UCSD-AML1 (cell line): Measurements from ENCODE around the gene EHMT2.
A peak's percentile ranks its signal among the peaks of the same experiment; 100 is the strongest.
"Not testable (repeated sequence)": the region's sequence is repeated elsewhere in the genome, so short reads cannot be mapped to it uniquely, and the experiment has no call there.

Experiments used
- DNase-seq: peaks from one replicate; lab custom pipeline; 2025; ENCODE audit not compliant: unreplicated experiment; lab: John Stamatoyannopoulos, UW

EHMT2 gene

DNA sequence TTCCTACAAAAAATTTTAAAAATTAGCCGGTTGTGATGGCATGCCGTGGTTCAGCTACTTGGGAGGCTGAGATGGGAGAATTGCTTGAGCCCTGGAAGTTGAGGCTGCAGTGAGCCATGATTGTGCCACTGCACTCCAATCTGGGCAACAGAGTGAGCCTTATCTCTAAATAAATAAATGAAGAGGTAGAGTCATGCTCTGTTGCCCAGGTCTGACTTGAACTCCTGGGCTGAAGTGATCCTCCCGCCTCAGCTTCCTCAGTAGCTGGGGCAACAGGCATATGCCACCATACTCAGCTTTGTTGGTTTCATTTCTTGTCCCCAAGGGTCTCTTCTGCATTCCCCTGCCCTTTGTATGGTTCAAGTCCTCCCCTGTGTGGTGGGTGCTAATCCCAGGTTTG is 53.0 kb downstream of the EHMT2 start:
- DNase-seq: no peak

- no peak for DNase-seq
Measured at GRCh38 chr6:31842053-31842452, 55.4 kb downstream of the EHMT2 start.

DNA sequence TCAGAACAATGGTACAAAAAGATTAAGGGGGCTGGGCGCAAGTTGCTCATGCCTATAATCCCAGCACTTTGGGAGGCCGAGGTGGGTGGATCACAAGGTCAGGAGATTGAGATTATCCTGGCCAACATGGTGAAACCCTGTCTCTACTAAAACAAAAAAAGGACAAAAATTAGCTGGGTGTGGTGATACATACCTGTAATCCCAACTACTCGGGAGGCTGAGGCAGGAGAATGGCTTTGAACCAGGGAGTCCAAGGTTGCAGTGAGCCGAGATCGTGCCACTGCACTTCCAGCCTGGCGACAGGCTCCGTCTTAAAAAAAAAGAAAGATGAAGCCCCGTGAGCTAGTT is 57.7 kb downstream of the EHMT2 start:
- not testable (repeated sequence) for DNase-seq

GRCh38 chr6:31838968-31839367 is 58.5 kb downstream of the EHMT2 start:
- no peak for DNase-seq

GRCh38 chr6:31838114-31838553 is 59.4 kb downstream of the EHMT2 start:
- not testable (repeated sequence) for DNase-seq

DNA sequence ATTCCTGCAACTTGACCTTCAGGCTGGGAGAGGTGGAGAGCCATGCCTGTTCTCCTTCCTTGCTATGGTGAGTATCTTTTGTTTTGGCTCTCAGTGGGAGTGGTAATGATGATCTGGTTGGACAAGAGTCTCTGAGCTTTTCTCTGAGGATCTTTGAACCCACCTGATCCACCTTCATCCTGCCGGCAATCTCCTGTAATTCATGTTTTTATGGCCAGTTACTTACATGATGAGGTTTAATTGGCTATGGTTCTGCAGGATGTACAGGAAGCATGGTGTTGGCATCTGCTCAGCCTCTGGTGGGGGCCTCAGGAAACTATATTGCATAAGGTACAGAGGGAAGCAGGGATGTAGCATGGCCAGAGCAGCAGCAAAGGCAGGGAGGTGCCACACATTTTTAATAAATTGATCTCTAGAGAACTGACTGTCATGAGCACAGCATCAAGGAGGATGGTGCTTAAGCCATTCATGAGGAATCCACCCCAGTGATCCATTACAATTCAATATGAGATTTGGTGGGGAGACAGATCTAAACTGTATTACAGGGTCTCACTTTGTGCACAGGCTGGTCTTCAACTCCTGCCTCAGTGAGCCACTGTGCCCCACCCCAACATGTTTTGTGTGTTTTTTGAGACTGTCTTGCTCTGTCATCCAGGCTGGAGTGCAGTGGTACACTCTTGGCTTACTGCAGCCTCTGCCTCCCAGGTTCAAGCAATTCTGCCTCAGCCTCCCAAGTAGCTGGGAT is 60.0 kb downstream of the EHMT2 start:
- DNase-seq: no peak

DNA sequence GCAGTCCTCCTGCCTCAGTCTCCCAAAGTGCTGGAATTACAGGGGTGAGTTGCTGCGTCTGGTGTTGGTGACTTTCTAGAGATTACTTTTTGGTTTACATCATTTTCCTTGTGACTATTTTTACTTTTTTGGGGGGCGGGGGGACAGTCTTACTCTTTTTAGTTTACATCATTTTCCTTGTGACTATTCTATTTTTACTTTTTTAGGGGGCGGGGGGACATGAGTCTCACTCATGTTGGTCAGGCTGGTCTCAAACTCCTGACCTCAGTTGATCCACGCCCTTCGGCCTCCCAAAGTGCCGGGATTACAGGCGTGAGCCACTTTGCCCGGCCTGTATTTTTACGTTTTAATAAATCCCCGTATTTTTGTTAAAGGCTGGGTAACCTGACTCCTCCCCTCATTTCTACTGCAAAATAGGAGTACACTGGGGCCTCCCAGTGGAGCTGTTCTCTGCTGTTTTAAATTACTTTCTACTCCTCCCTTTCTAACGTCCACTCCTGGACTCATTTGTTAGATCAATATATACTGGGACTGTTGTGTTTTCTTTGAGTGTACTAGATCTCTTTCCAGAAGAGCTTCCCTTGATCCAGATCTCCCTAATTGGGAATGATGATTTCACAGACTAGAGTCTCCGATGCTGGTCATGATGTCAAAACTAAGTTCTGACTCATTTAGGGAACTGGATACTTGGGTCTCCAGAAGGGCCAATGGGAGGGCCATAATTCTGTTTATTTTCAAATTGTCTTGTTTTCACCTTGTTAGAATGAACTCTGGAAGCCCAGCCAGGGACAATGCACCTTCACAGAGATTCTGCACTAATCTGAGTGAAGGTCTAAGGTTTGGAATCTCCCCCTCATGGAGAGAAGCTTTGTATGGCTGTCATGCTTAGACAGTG is 60.8 kb downstream of the EHMT2 start:
- no peak for DNase-seq

GRCh38 chr6:31836047-31836473 is 61.4 kb downstream of the EHMT2 start:
- DNase-seq: no peak

- DNase-seq: peak; percentile 85
Measured at GRCh38 chr6:31834367-31835250, 62.9 kb downstream of the EHMT2 start.

DNA sequence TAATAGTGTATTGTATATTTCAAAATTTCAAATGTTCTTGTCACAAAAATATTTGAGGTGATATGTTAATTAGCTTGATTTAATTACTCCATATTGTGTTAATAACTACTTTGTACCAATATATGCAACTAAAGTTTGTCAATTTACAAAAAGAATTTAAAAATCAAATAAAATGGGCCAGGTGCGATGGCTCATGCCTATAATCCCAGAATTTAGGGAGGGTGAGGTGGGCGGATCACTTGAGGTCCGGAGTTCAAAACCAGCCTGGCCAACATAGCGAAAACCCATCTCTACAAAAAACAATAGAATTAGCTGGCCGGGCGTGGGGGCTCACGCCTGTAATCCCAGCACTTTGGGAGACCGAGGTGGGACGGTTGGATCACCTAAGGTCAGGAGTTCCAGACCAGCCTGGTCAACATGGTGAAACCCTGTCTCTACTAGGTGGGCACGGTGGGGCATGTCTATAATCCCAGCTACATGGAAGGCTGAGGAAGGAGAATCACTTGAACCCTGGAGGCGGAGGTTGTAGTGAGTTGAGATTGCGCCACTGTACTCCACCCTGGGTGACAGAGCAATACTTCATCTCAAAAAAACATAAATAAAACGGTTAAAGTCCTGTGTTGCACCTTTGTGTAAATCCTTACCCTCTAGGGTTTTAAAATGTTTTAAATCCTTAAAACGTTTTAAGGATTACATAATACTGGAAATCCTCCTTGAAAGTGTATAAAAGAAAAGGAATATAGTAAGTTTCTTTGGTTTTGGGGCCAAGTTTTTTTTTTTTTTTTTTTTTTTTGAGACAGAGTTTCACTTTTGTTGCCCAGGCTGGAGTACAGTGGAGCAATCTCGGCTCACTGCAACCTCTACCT is 65.9 kb downstream of the EHMT2 start:
- DNase-seq: no peak

DNA sequence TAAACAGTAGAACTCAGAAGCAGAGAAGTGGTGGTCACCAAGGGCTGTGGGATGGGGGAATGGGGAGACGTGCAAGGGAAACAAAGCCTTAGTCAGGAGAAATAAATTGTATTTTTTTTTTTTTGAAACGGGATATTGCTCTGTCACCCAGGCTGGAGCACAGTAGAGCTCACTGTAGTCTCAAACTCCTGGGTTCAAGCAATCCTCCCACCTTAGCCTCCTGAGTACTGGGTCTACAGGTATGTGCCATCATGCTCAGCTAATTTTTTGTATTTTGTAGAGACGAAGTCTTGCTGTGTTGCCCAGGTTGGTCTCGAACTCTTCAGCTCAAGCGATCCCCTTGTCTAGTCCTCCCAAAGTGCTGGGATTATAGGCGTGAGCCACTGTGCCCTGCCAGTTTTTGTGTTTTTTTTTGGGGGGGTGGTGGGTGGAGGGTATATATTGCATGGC is 66.6 kb downstream of the EHMT2 start:
- DNase-seq: no peak
